GM12891 (cell line): ENCODE results near the gene CZIB.
"Not testable (repeated sequence)": the region's sequence is repeated elsewhere in the genome, so short reads cannot be mapped to it uniquely, and the experiment has no call there.

Experiments
- POLR2A ChIP-seq: IDR thresholded peaks from 2 replicates; pipeline ENCODE4 v1.6.1; 2011; ENCODE audit warnings: low read depth, low read length, control low read depth
- POLR2AphosphoS5 ChIP-seq: IDR thresholded peaks from 2 replicates; pipeline ENCODE4 v1.6.1; 2011; ENCODE audit warnings: low read depth, low read length, control low read depth
- POU2F2 ChIP-seq: IDR thresholded peaks from 2 replicates; pipeline ENCODE4 v1.6.1; 2011; ENCODE audit warnings: low read depth, mild to moderate bottlenecking, control low read depth, low read length, moderate library complexity
- SPI1 ChIP-seq: IDR thresholded peaks from 2 replicates; pipeline ENCODE4 v1.6.1; 2011; ENCODE audit warnings: low read depth, low read length, control low read depth
- TAF1 ChIP-seq: IDR thresholded peaks from 2 replicates; pipeline ENCODE4 v1.6.1; 2011; ENCODE audit warnings: low read depth, low read length, control low read depth

- not testable (repeated sequence) for TF ChIP-seq POLR2A, POLR2AphosphoS5, POU2F2, SPI1, TAF1
These were observed 14.2 kb downstream of the CZIB start for GRCh38 chr1:53206083-53206685.
